Astrocyte (in vitro differentiated cells and primary cell): ENCODE results near the gene IL4R. TPM values are rescaled to one million over a fixed set of nuclear protein-coding genes. Genes with fewer than 3 reads are reported as not detected.

ENCODE experiments used
- DNase-seq: peaks from one replicate; pipeline ENCODE4 v3.0.0-alpha.2; 2010; ENCODE audit warnings: low read depth
- FAIRE-seq: peaks from 2 replicates; lab custom pipeline; 2011; peaks lifted over from hg19 to GRCh38; lab: Jason Lieb, UNC
- H2AFZ ChIP-seq: 2 replicates; pipeline ENCODE4 v1.6.0; 2012; ENCODE audit warnings: low read depth, low read length, inconsistent platforms
- H3K27ac ChIP-seq: 2 replicates; pipeline ENCODE4 v1.5.1; 2011; ENCODE audit warnings: low read depth, low read length, inconsistent platforms
- H3K27me3 ChIP-seq: 2 replicates; pipeline ENCODE4 v1.6.0; 2011; ENCODE audit warnings: low read length, inconsistent platforms; ENCODE audit not compliant: insufficient read depth
- H3K36me3 ChIP-seq: 2 replicates; pipeline ENCODE4 v1.5.1; 2011; ENCODE audit warnings: low read length, inconsistent platforms; ENCODE audit not compliant: insufficient read depth
- H3K4me1 ChIP-seq: 2 replicates; pipeline ENCODE4 v1.5.1; 2011; ENCODE audit warnings: low read length, inconsistent platforms; ENCODE audit not compliant: insufficient read depth
- H3K4me2 ChIP-seq: 2 replicates; pipeline ENCODE4 v1.6.0; 2012; ENCODE audit warnings: low read length, inconsistent platforms
- H3K4me3 ChIP-seq: 2 replicates; pipeline ENCODE4 v1.5.1; 2011; ENCODE audit warnings: low read depth, mild to moderate bottlenecking, low read length, inconsistent platforms; ENCODE audit not compliant: insufficient read depth
- H3K79me2 ChIP-seq: 2 replicates; pipeline ENCODE4 v1.6.0; 2012; ENCODE audit warnings: mild to moderate bottlenecking, low read length, inconsistent platforms; ENCODE audit not compliant: insufficient read depth
- H3K9ac ChIP-seq: 2 replicates; pipeline ENCODE4 v1.6.0; 2012; ENCODE audit warnings: mild to moderate bottlenecking, low read length, inconsistent platforms
- H3K9me3 ChIP-seq: 2 replicates; pipeline ENCODE4 v1.5.1; 2012; ENCODE audit warnings: low read depth, mild to moderate bottlenecking, low read length, inconsistent platforms; ENCODE audit not compliant: insufficient read depth
- H4K20me1 ChIP-seq: 2 replicates; pipeline ENCODE4 v1.6.0; 2012; ENCODE audit warnings: low read length, inconsistent platforms; ENCODE audit not compliant: insufficient read depth
- H3K27ac Mint-ChIP-seq: one replicate; pipeline ENCODE4 v1.8.0; 2021; ENCODE audit warnings: mild to moderate bottlenecking, mixed read lengths; ENCODE audit not compliant: unreplicated experiment
- H3K27me3 Mint-ChIP-seq: one replicate; pipeline ENCODE4 v1.8.0; 2021; ENCODE audit warnings: low read depth, mixed read lengths; ENCODE audit not compliant: unreplicated experiment
- H3K36me3 Mint-ChIP-seq: one replicate; pipeline ENCODE4 v1.8.0; 2021; ENCODE audit warnings: low read depth, mixed read lengths; ENCODE audit not compliant: unreplicated experiment
- H3K4me1 Mint-ChIP-seq: one replicate; pipeline ENCODE4 v1.8.0; 2021; ENCODE audit warnings: low read depth, mixed read lengths; ENCODE audit not compliant: unreplicated experiment
- H3K4me3 Mint-ChIP-seq: one replicate; pipeline ENCODE4 v1.8.0; 2021; ENCODE audit warnings: mild to moderate bottlenecking, moderate library complexity, mixed read lengths; ENCODE audit not compliant: unreplicated experiment
- H3K9me3 Mint-ChIP-seq: one replicate; pipeline ENCODE4 v1.8.0; 2021; ENCODE audit warnings: mild to moderate bottlenecking, mixed read lengths; ENCODE audit not compliant: unreplicated experiment
- EZH2 ChIP-seq: IDR thresholded peaks from 2 replicates; pipeline ENCODE4 v1.6.1; 2012; ENCODE audit warnings: mild to moderate bottlenecking, low read length, inconsistent platforms; ENCODE audit not compliant: insufficient read depth
- total RNA-seq: library from RNA; stranded (reverse); gene quantifications from 2 replicates; pipeline ENCODE4 v1.2.1, GENCODE V29; 2021
- TF ChIP-seq, protein P1 (sequence below): IDR thresholded peaks from 2 replicates; pipeline ENCODE4 v1.5.1; 2011; ENCODE audit warnings: low read depth, mild to moderate bottlenecking, inconsistent platforms, low read length, moderate library complexity; ENCODE audit not compliant: insufficient read depth

Gene IL4R
- total RNA-seq, 1 donor from 2014 or later = 17.5 TPM

DNA sequence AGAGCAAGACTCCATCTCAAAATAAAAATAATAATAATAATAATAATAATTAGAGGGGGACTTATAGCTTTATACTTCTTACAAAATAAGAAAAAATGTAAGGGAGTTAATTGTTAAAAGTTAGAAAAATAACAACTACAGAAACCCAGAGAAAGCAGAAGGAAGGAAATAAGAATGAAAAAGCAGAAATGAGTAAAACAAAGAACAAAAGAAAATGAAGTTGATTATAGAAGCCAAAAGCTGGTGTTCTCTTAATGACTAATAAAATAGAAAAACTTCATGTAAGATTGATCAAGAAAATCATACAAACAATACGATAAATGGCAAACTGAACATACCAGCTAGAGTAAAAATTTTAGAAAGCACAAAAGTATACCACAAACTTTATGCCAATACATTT, 38.4 kb upstream of the IL4R start:
- Mint-ChIP-seq H3K9me3 (no peaks in the 10 kb centered on the region), H3K27ac (no peak overlapping the region), H3K4me3 (no peak overlapping the region), H3K4me1 (peaks cover 9% of the 10 kb centered on the region), H3K36me3 (no peaks in the 10 kb centered on the region), H3K27me3 (no peaks in the 10 kb centered on the region)
- DNase-seq (no peak), FAIRE-seq (no peak)
- Histone ChIP-seq H3K4me1 (peaks cover 5% of the 10 kb centered on the region), H3K27ac (no peak overlapping the region), H3K27me3 (no peaks in the 10 kb centered on the region), H3K79me2 (no peaks in the 10 kb centered on the region), H3K36me3 (no peaks in the 10 kb centered on the region), H3K4me3 (no peak overlapping the region), H3K4me2 (no peak overlapping the region), H3K9me3 (no peaks in the 10 kb centered on the region), H3K9ac (no peak overlapping the region), H2AFZ (no peak overlapping the region), H4K20me1 (no peaks in the 10 kb centered on the region)
- no peak for TF ChIP-seq EZH2
- TF ChIP-seq, protein P1, sequence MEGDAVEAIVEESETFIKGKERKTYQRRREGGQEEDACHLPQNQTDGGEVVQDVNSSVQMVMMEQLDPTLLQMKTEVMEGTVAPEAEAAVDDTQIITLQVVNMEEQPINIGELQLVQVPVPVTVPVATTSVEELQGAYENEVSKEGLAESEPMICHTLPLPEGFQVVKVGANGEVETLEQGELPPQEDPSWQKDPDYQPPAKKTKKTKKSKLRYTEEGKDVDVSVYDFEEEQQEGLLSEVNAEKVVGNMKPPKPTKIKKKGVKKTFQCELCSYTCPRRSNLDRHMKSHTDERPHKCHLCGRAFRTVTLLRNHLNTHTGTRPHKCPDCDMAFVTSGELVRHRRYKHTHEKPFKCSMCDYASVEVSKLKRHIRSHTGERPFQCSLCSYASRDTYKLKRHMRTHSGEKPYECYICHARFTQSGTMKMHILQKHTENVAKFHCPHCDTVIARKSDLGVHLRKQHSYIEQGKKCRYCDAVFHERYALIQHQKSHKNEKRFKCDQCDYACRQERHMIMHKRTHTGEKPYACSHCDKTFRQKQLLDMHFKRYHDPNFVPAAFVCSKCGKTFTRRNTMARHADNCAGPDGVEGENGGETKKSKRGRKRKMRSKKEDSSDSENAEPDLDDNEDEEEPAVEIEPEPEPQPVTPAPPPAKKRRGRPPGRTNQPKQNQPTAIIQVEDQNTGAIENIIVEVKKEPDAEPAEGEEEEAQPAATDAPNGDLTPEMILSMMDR = no peak

DNA sequence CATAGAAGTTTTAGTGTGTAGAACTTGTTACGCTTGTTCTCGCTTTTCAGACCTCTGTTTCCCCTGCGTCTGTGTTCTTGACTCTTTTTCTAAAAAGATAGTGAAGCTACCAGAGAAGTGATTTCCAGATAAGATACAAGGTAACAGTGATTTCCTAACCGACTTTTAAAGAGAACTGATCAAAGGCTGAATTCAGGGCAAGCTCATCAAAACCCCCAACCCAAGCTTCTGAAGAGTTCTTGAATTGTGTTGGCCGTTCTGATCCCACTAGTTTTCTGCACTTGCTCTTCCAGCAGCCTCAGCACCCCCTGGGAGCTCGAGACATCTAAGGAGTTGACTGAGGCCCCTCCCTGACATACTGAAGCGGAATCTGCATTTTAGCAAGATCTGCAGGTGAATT, 32.5 kb upstream of the IL4R start:
- H3K27ac Mint-ChIP-seq = no peak overlapping the region
- DNase-seq = no peak
- peaks cover 3% of the 10 kb centered on the region for H3K9me3 Mint-ChIP-seq
- H3K4me3 Mint-ChIP-seq = no peak overlapping the region
- H2AFZ ChIP-seq = no peak overlapping the region
- H3K27ac ChIP-seq = no peak overlapping the region
- no peaks in the 10 kb centered on the region for H3K9me3 ChIP-seq
- no peaks in the 10 kb centered on the region for H3K79me2 ChIP-seq
- H3K4me1 Mint-ChIP-seq = peaks cover 7% of the 10 kb centered on the region
- no peaks in the 10 kb centered on the region for H4K20me1 ChIP-seq
- H3K4me2 ChIP-seq = no peak overlapping the region
- peaks cover 2% of the 10 kb centered on the region for H3K27me3 Mint-ChIP-seq
- H3K4me3 ChIP-seq = no peak overlapping the region
- TF ChIP-seq, protein P1 = no peak
- TF ChIP-seq EZH2 = no peak
- H3K27me3 ChIP-seq = no peaks in the 10 kb centered on the region
- H3K36me3 Mint-ChIP-seq = peaks cover 4% of the 10 kb centered on the region
- no peak overlapping the region for H3K9ac ChIP-seq
- peaks cover 6% of the 10 kb centered on the region for H3K4me1 ChIP-seq
- no peak for FAIRE-seq
- H3K36me3 ChIP-seq = no peaks in the 10 kb centered on the region

DNA sequence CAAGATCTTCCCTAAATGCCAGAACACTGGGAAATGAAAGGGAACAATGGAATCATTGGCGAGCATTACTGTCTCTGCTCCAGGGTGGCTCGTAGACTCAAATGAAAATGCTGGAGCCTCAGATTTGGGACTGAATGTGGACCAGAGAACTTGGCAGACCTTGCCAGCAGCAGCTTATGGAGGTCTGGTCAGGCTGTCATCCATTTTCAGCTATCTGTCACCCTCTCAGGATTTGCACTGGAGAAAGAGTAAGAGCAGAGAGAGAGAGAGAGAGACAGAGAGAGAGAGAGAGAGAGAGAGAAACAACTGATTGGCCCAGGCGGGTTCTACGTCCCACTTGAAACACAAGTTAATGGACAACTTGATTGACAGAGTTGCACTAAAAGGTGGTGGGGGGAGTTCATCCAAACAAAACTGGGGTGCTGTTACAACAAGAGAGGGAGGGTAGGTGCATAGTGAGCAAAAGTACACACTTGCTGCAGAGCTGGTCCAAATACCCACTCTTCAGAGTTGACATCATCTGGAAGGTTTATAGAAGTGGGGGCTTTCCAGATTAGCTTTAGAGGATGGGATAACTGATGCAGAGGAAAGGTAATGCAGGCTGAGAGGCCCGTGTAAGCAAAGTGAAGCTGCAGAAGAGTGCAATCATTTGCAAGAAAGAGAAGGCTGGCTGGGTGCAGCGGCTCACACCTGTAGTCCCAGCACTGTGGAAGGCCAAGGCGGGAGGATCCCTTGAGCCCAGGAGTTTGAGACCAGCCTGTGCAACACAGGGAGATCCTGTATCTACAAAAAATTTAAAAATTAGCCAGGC, 28.7 kb upstream of the IL4R start:
- H3K27ac Mint-ChIP-seq = no peak overlapping the region
- H3K9me3 Mint-ChIP-seq = peaks cover 4% of the 10 kb centered on the region
- Histone ChIP-seq H3K9me3 (no peaks in the 10 kb centered on the region), H3K4me3 (no peak overlapping the region), H3K36me3 (no peaks in the 10 kb centered on the region), H3K27ac (no peak overlapping the region), H3K9ac (no peak overlapping the region), H3K27me3 (no peaks in the 10 kb centered on the region), H3K79me2 (no peaks in the 10 kb centered on the region), H4K20me1 (no peaks in the 10 kb centered on the region), H3K4me2 (no peak overlapping the region), H3K4me1 (peaks cover 15% of the 10 kb centered on the region), H2AFZ (no peak overlapping the region)
- peaks cover 23% of the 10 kb centered on the region for H3K4me1 Mint-ChIP-seq
- peaks cover 4% of the 10 kb centered on the region for H3K36me3 Mint-ChIP-seq
- peaks cover 2% of the 10 kb centered on the region for H3K27me3 Mint-ChIP-seq
- no peak for TF ChIP-seq EZH2
- TF ChIP-seq, protein P1 = no peak
- FAIRE-seq (no peak), DNase-seq (no peak)
- no peak overlapping the region for H3K4me3 Mint-ChIP-seq
